Measurements from ENCODE around the gene DONSON.
A peak's percentile ranks its signal among the peaks of the same experiment; 100 is the strongest.

DONSON gene

DNA sequence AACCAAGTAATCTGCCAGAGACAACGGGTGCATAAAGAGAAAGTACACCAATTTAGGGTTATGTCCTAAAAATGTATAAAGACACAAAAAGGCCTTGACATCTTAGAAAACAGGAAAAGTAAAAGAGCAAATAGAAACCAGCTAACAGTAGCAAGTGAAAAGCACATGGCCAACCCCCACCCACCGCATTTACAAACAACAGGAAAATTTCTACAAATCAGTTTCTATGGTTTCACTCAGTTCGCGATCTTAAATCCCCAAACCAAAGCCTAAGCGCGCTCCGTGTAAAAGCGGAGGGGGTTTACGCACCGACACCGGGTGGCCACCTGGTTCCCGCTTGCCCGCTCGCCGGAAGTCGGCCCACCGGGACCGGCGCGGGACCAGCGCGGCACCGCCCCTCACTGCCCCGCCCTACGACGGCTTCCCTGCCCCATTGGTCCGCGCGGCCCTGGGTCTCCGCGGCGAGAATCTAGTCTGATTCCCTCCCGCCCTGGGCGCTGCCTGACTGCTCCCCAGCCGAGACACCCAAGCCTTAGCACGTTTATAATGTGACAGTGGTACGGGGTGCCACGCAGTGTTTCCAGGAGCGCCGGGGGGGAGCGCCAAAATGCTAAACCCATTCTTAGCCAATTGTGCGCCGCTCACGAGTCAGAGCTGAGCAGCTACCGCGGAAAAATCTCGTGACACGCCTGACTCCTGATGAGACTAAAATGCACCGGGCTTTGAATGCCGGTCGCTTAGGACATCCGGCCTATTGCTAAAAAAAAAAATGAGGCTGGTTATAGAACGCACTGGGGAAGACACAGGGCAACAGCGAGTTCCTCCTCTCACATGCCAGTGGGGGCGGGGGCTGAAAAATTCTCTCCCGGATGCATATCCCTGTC is 46.5 kb downstream of the DONSON start, which contains the start of gene GART:
TSS of gene GART (minus strand) at position 362 of the 884 bp plus-strand sequence. CDS start 2,802 bp downstream, outside the sequence.
- DNase-seq (ENCODE audit: low read depth, low spot score) = peak; percentile 65

DNA sequence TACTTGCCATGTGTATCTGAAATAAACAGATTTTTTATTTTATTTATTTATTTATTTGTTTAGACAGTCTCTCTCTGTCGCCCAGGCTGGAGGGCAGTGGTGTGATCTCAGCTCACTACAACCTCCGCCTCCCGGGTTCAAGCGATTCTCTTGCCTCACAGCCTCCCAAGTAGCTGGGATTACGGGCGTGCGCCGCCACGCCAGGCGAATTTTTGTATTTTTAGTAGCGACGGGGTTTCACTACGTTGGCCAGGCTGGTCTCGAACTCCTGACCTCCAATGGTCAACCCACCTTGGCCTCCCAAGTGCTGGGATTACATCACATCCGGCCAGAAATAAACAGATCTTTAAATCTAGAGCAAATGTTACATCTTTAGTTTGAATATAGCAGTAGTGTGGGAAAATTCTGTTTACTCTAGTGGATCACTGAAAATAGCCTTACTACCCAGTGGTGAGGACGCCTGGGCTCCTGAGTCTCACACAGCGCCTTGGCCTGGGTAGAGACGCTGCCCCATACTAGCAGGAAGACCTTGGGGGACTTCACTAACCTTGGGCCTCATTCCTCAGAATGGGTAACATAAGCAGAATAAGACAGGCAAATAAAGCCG is 47.3 kb downstream of the DONSON start:
- DNase-seq (ENCODE audit: low read depth, low spot score) = no peak

DNA sequence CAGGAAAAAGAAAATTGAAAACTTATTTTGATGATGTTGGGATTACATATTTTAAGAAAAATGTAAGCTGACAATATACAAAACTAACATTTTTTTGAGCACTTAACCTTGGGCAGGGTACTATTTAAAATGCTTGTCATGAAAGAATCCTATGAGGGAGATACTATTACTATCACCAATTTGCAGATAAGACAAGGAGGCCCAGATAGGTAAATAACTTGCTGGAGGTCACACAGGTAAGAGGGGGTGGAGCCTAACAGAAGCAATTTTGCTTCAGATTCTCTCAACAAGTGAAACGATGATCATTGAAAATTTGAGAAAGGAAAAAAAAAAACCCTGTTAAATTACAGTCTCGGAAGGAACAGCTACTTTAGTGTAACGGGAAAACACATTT is 47.8 kb downstream of the DONSON start:
- no peak for DNase-seq (ENCODE audit: low read depth, low spot score)

DNA sequence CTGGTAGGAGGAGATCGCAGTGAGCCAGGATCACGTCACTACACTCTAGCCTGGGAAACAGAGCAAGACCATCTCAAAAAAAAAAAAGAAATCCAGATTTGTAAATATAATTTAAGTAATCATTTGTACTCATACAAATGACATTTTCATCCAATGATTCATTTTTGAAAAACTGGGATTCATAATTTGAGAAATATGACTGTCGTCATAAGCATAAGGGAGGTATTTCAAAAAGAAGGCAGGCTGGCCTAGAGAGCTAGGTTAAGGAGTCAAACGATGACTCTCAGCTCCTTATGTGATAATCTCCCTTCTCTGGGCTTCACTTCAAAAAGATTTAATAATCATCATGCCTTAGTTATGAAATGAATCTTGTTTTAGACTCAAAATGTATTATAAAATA is 48.9 kb downstream of the DONSON start:
- DNase-seq (ENCODE audit: low read depth, low spot score) = no peak

DNA sequence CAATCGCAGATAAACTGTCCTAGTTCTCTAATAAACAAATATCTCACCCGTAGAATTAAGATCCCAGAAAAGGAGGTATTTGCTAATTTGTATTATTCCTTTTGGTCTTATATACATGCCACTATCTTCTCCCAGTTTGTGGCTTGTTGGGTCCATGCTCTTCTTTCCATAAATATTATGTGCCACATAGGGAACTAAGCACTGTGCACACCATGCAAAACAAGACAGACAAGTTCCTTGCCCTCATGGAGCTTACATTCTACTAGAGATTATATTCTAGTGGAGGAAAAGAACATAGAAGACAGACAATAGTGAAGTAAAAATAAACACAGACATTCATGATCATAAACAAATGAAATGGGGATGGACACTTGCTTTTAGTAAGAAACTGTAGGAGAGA is 51.3 kb downstream of the DONSON start:
- DNase-seq (ENCODE audit: low read depth, low spot score) = no peak

DNA sequence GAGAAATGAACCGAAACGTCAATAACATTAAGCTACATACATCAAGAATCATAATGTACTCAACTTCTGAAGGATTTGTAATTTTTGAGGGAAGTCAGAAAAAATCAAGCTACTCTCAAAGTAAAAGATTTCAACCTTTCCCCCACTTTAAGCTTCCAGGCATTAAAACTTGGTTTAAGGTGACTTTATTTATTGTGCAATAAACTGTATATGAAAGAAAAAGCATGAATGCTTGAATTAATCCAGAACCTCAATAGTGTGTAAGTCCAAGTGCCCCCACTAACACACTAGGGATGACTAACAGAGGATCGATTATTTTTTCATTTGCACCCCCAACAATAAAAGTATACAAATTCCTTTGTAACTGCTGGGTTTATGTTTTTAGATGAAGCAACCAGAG is 57.5 kb downstream of the DONSON start:
- no peak for DNase-seq (ENCODE audit: low read depth, low spot score)
